Activated naive CD4-positive, alpha-beta T cell treated with anti-CD3 and anti-CD28 coated beads, Interleukin-2, amount 50 U/mL, for 24 hours (primary cell): ENCODE results near the gene LRRC15.

Experiments
- H3K27ac Mint-ChIP-seq: one replicate; pipeline ENCODE4 v1.8.0; 2021; ENCODE audit warnings: mild to moderate bottlenecking, mixed read lengths
- H3K27me3 Mint-ChIP-seq: one replicate; pipeline ENCODE4 v1.8.0; 2021; ENCODE audit warnings: mixed read lengths
- H3K36me3 Mint-ChIP-seq: one replicate; pipeline ENCODE4 v1.8.0; 2021; ENCODE audit warnings: mixed read lengths
- H3K4me1 Mint-ChIP-seq: one replicate; pipeline ENCODE4 v1.8.0; 2021; ENCODE audit warnings: mixed read lengths
- H3K4me3 Mint-ChIP-seq: one replicate; pipeline ENCODE4 v1.8.0; 2021; ENCODE audit warnings: mild to moderate bottlenecking, mixed read lengths
- H3K9me3 Mint-ChIP-seq: one replicate; pipeline ENCODE4 v1.8.0; 2021; ENCODE audit warnings: mixed read lengths

The LRRC15 gene

GRCh38 chr3:194311000-194311399, 58.5 kb downstream of the LRRC15 start:
- Mint-ChIP-seq H3K27ac (peak overlapping the region; percentile 77), H3K27me3 (peaks cover 2% of the 10 kb centered on the region), H3K36me3 (no peaks in the 10 kb centered on the region), H3K4me3 (no peak overlapping the region), H3K4me1 (peaks cover 23% of the 10 kb centered on the region), H3K9me3 (no peaks in the 10 kb centered on the region)

- Mint-ChIP-seq H3K36me3 (no peaks in the 10 kb centered on the region), H3K27ac (no peak overlapping the region), H3K4me1 (peaks cover 29% of the 10 kb centered on the region), H3K27me3 (peaks cover 2% of the 10 kb centered on the region), H3K4me3 (no peak overlapping the region), H3K9me3 (no peaks in the 10 kb centered on the region)
Observed at GRCh38 chr3:194310060-194310835, 59.3 kb downstream of the LRRC15 start.

DNA sequence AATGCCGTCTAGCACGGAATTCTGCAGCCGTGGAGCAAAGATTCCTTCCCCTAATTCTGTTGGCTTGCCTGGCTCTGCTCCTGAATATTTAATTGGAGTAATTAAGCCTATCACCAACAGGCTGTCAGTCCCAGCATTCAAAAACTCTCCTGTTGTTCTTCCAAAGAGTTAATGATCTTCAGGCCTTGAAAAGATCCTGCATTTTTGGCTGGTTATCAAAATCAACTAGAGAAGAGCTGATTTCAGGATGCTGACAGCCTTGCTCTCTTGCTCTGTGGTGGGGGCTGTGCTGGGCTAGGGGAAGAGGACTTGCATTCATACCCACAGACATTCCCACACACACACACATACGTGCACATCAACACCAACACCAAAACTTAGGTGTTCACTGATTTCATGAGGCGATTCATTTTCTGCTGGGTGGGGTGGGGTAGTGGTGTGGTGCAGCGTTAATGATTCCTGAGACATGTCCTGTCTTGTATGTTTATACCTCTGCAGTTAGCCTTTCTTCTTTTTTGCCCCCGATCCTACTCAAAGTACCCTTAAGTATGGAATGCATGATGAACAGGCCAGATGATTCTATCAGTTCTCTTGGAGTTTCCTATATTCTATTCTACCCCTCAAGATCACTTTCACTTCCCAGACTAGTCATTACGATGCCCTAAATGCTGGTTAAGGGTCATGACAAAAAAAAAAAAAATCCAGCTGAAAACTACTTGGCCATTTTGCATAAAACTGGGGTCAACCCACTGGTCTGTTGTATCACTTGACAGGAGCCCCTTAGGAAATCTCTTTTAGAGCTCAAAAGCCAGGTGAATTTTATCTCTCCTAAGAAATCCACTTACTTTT, 60.7 kb downstream of the LRRC15 start:
- no peaks in the 10 kb centered on the region for H3K27me3 Mint-ChIP-seq
- no peaks in the 10 kb centered on the region for H3K36me3 Mint-ChIP-seq
- H3K4me1 Mint-ChIP-seq, result peaks cover 31% of the 10 kb centered on the region

DNA sequence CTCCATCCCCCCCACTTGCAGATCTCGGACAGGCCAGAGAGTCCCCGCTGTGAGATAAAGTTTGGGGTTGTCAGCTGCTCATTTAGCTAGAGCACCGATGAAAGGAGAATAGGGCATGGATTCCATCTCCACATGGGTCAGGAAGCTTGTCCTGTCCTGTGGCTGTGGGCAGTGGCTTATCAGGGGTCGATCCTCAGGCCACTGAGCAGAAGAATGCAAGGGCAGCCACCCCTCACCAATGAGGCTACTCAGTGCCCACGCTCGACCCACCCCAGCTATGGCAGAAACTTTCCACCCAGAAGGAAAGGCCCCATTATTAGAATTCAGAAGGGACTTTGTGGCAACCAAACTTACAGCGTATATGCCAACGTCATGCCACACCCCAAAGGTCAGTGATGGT, 61.7 kb downstream of the LRRC15 start:
- Mint-ChIP-seq H3K27ac (no peak overlapping the region), H3K36me3 (no peaks in the 10 kb centered on the region), H3K9me3 (no peaks in the 10 kb centered on the region), H3K4me1 (peaks cover 31% of the 10 kb centered on the region), H3K27me3 (no peaks in the 10 kb centered on the region), H3K4me3 (no peak overlapping the region)

More for the DNA sequence above, 60.7 kb downstream of the LRRC15 start:
- Mint-ChIP-seq H3K27ac (no peak overlapping the region), H3K9me3 (no peaks in the 10 kb centered on the region), H3K4me3 (no peak overlapping the region)

- Mint-ChIP-seq H3K9me3 (no peaks in the 10 kb centered on the region), H3K27me3 (no peaks in the 10 kb centered on the region), H3K36me3 (no peaks in the 10 kb centered on the region), H3K4me1 (peaks cover 31% of the 10 kb centered on the region), H3K27ac (peak overlapping the region; percentile 31), H3K4me3 (peak overlapping the region; percentile 70)
Observed at GRCh38 chr3:194306771-194307640, 62.5 kb downstream of the LRRC15 start.

DNA sequence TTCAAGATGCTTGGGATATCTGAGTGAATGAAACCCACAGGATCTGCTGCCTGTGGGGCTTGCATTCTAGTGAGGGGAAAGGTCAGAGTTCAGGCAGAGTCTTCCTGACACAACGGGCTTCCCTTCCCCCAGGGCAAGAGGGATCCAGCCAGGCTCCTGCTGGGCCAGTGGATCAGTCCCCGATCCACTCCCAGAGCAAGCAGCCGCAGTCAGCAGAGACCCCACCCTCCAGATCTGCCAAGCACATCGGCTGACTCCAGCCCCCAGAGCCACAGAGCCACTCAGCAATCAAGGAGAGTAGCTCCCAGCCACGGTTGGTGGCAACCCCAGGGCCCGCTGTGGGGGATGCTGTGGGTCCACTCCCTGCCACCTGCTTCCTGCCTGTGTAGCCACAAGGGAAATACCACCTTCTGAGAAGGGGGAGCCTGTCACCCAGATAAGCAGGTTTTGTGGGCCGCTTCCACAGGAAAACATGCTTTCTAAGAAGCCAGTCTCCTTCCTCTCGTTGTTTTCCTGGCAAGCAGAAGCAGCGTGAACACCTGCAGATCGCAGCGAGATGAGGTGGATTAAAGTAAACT, 63.3 kb downstream of the LRRC15 start:
- H3K4me3 Mint-ChIP-seq, result peak overlapping the region; percentile 70
- H3K36me3 Mint-ChIP-seq, result no peaks in the 10 kb centered on the region
- peaks cover 31% of the 10 kb centered on the region for H3K4me1 Mint-ChIP-seq
- no peaks in the 10 kb centered on the region for H3K27me3 Mint-ChIP-seq
- no peaks in the 10 kb centered on the region for H3K9me3 Mint-ChIP-seq
- peak overlapping the region; percentile 31 for H3K27ac Mint-ChIP-seq

DNA sequence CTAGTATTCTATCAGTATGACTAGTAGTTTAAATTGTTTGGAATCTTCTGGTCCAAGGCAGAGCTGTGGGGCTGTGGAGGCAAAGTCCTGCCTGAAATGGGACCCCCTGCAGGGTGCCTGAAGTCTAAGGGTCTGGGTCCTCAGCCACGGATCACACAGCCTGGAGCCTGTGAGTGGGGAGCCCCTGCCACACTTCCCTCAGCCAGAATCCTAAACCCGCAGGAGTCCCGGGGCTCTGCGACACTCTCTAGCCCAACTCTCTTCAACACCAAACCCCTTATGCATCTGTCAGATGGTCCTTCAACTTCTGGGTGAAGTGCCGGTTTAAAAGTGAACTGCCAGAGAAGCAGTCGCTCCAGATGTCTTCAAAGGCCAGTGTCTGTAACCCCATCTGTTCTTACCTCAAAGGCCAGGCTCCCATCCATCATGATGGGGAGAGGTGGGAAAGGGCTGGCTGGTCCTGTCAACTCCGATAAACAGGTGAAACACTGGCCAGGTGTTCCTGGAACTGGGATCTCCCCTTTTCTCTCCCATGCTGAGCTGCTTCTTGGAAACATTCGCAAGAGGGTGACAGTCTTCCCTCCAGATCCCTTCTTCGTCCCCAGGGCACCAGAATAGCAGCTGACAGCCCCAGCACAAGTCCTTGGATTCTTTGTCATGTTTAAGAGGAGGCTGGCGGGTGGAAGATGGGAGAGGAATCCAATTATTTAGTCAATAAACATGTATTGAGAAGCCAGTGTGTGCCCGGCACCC, 64.0 kb downstream of the LRRC15 start:
- Mint-ChIP-seq H3K36me3 (no peaks in the 10 kb centered on the region), H3K4me3 (peak overlapping the region; percentile 20), H3K27me3 (no peaks in the 10 kb centered on the region), H3K9me3 (no peaks in the 10 kb centered on the region), H3K27ac (no peak overlapping the region), H3K4me1 (peaks cover 31% of the 10 kb centered on the region)
